OCI-LY3 (cell line): ENCODE data around the gene NCLN.

Experiments used
- CTCF ChIP-seq: fragments of 200-600, 300-600 bp; sonication (generic); IDR thresholded peaks from 2 replicates; pipeline ENCODE4 v1.5.1; 2014; ENCODE audit warnings: antibody characterized with exemption, low read length, low read depth
- EZH2phosphoT487 ChIP-seq: fragments of 200-600 bp; shearing (Covaris generic); IDR thresholded peaks from 2 replicates; pipeline ENCODE4 v1.6.1; 2018; ENCODE audit warnings: antibody characterized with exemption, mixed run types, low read depth

- TF ChIP-seq CTCF (no peak), EZH2phosphoT487 (no peak)
These were observed 15.5 kb downstream of the NCLN start for GRCh38 chr19:3201072-3201700.
